ENCODE data around the gene MAGI1. TPM values are rescaled to one million over a fixed set of nuclear protein-coding genes. Genes with fewer than 3 reads are reported as not detected.
"Not testable (repeated sequence)": the region's sequence is repeated elsewhere in the genome, so short reads cannot be mapped to it uniquely, and the experiment has no call there.

The MAGI1 gene
- total RNA-seq, 2 experiments from 2014 or later: not detected

GRCh38 chr3:65623362-65623761, 415.4 kb downstream of the MAGI1 start:
- intact Hi-C loops (cut with micrococcal nuclease): no loop called here
- Mint-ChIP-seq H3K36me3 (ENCODE audit: low read depth) (no peaks in the 10 kb centered on the region), H3K27me3 (ENCODE audit: low read depth) (no peaks in the 10 kb centered on the region), H3K4me1 (ENCODE audit: low read depth) (no peaks in the 10 kb centered on the region), H3K9me3 (no peaks in the 10 kb centered on the region), H3K4me3 (no peak overlapping the region), H3K27ac (no peak overlapping the region)
- DNase-seq: no peak
- CTCF ChIA-PET: no interaction called here

GRCh38 chr3:65619888-65620287, 418.8 kb downstream of the MAGI1 start:
- CTCF ChIA-PET: no interaction called here
- no peaks in the 10 kb centered on the region for H3K27me3 Mint-ChIP-seq (ENCODE audit: low read depth)
- no peaks in the 10 kb centered on the region for H3K9me3 Mint-ChIP-seq
- no peaks in the 10 kb centered on the region for H3K4me1 Mint-ChIP-seq (ENCODE audit: low read depth)
- no peaks in the 10 kb centered on the region for H3K36me3 Mint-ChIP-seq (ENCODE audit: low read depth)
- no peak overlapping the region for H3K27ac Mint-ChIP-seq
- DNase-seq: no peak
- no peak overlapping the region for H3K4me3 Mint-ChIP-seq
- intact Hi-C loops (cut with micrococcal nuclease): no loop called here

- H3K4me1 Mint-ChIP-seq (ENCODE audit: low read depth): no peaks in the 10 kb centered on the region
- CTCF ChIA-PET: no interaction called here
- no peaks in the 10 kb centered on the region for H3K27me3 Mint-ChIP-seq (ENCODE audit: low read depth)
- H3K9me3 Mint-ChIP-seq: no peaks in the 10 kb centered on the region
- H3K36me3 Mint-ChIP-seq (ENCODE audit: low read depth): no peaks in the 10 kb centered on the region
- no peak for DNase-seq
- intact Hi-C loops (cut with micrococcal nuclease): no loop called here
- no peak overlapping the region for H3K4me3 Mint-ChIP-seq
- no peak overlapping the region for H3K27ac Mint-ChIP-seq
These were observed 419.3 kb downstream of the MAGI1 start for GRCh38 chr3:65619451-65619881.

- DNase-seq: no peak
- CTCF ChIA-PET: interaction anchor here (0.6 kb wide), 1 partner anchor 24 kb away, joined by 3 read pairs; no protein-coding TSS in a partner anchor
- Mint-ChIP-seq H3K4me3 (no peak overlapping the region), H3K27ac (no peak overlapping the region), H3K36me3 (ENCODE audit: low read depth) (no peaks in the 10 kb centered on the region), H3K9me3 (no peaks in the 10 kb centered on the region), H3K4me1 (ENCODE audit: low read depth) (no peaks in the 10 kb centered on the region), H3K27me3 (ENCODE audit: low read depth) (no peaks in the 10 kb centered on the region)
- intact Hi-C loops (cut with micrococcal nuclease): no loop called here
These were observed 420.1 kb downstream of the MAGI1 start for GRCh38 chr3:65618599-65618998.

GRCh38 chr3:65617787-65618186, 420.9 kb downstream of the MAGI1 start:
- H3K9me3 Mint-ChIP-seq: no peaks in the 10 kb centered on the region
- DNase-seq: no peak
- H3K27me3 Mint-ChIP-seq (ENCODE audit: low read depth): no peaks in the 10 kb centered on the region
- H3K4me1 Mint-ChIP-seq (ENCODE audit: low read depth): no peaks in the 10 kb centered on the region
- H3K36me3 Mint-ChIP-seq (ENCODE audit: low read depth): no peaks in the 10 kb centered on the region
- H3K4me3 Mint-ChIP-seq: no peak overlapping the region
- H3K27ac Mint-ChIP-seq: no peak overlapping the region
- intact Hi-C loops (cut with micrococcal nuclease): no loop called here
- CTCF ChIA-PET: interaction anchor here (0.6 kb wide), 1 partner anchor 24 kb away, joined by 3 read pairs; no protein-coding TSS in a partner anchor

GRCh38 chr3:65617209-65617608, 421.5 kb downstream of the MAGI1 start:
- no peak for DNase-seq
- intact Hi-C loops (cut with micrococcal nuclease): no loop called here
- Mint-ChIP-seq H3K4me3 (no peak overlapping the region), H3K9me3 (no peaks in the 10 kb centered on the region), H3K27me3 (ENCODE audit: low read depth) (no peaks in the 10 kb centered on the region), H3K4me1 (ENCODE audit: low read depth) (no peaks in the 10 kb centered on the region), H3K27ac (no peak overlapping the region), H3K36me3 (ENCODE audit: low read depth) (no peaks in the 10 kb centered on the region)
- CTCF ChIA-PET: no interaction called here

GRCh38 chr3:65616563-65616962, 422.2 kb downstream of the MAGI1 start:
- H3K27ac Mint-ChIP-seq: no peak overlapping the region
- intact Hi-C loops (cut with micrococcal nuclease): no loop called here
- no peaks in the 10 kb centered on the region for H3K4me1 Mint-ChIP-seq (ENCODE audit: low read depth)
- H3K9me3 Mint-ChIP-seq: no peaks in the 10 kb centered on the region
- CTCF ChIA-PET: interaction anchor here (0.6 kb wide), 1 partner anchor 333 kb away, joined by 3 read pairs; no protein-coding TSS in a partner anchor
- H3K27me3 Mint-ChIP-seq (ENCODE audit: low read depth): no peaks in the 10 kb centered on the region
- H3K4me3 Mint-ChIP-seq: no peak overlapping the region
- H3K36me3 Mint-ChIP-seq (ENCODE audit: low read depth): no peaks in the 10 kb centered on the region
- no peak for DNase-seq

GRCh38 chr3:65615329-65615728, 423.4 kb downstream of the MAGI1 start:
- Mint-ChIP-seq H3K36me3 (ENCODE audit: low read depth) (no peaks in the 10 kb centered on the region), H3K4me3 (no peak overlapping the region), H3K4me1 (ENCODE audit: low read depth) (no peaks in the 10 kb centered on the region), H3K27ac (no peak overlapping the region), H3K27me3 (ENCODE audit: low read depth) (no peaks in the 10 kb centered on the region), H3K9me3 (no peaks in the 10 kb centered on the region)
- intact Hi-C loops (cut with micrococcal nuclease): no loop called here
- DNase-seq: no peak
- CTCF ChIA-PET: no interaction called here

GRCh38 chr3:65614585-65614984, 424.1 kb downstream of the MAGI1 start:
- H3K27me3 Mint-ChIP-seq (ENCODE audit: low read depth): no peaks in the 10 kb centered on the region
- no peaks in the 10 kb centered on the region for H3K36me3 Mint-ChIP-seq (ENCODE audit: low read depth)
- CTCF ChIA-PET: no interaction called here

GRCh38 chr3:65607965-65608460, 430.7 kb downstream of the MAGI1 start:
- H3K9me3 Mint-ChIP-seq; H3K4me1 Mint-ChIP-seq (ENCODE audit: low read depth); H3K27ac Mint-ChIP-seq; H3K27me3 Mint-ChIP-seq (ENCODE audit: low read depth); intact Hi-C loops (cut with micrococcal nuclease); DNase-seq; H3K36me3 Mint-ChIP-seq (ENCODE audit: low read depth); CTCF ChIA-PET; H3K4me3 Mint-ChIP-seq: not testable (repeated sequence)

More at GRCh38 chr3:65614585-65614984, 424.1 kb downstream of the MAGI1 start:
- no peak overlapping the region for H3K4me3 Mint-ChIP-seq
- H3K4me1 Mint-ChIP-seq (ENCODE audit: low read depth): no peaks in the 10 kb centered on the region
- no peak for DNase-seq
- no peak overlapping the region for H3K27ac Mint-ChIP-seq
- intact Hi-C loops (cut with micrococcal nuclease): no loop called here
- H3K9me3 Mint-ChIP-seq: no peaks in the 10 kb centered on the region

- Mint-ChIP-seq H3K4me3 (no peak overlapping the region), H3K27me3 (ENCODE audit: low read depth) (no peaks in the 10 kb centered on the region), H3K9me3 (no peaks in the 10 kb centered on the region), H3K27ac (no peak overlapping the region), H3K4me1 (ENCODE audit: low read depth) (no peaks in the 10 kb centered on the region), H3K36me3 (ENCODE audit: low read depth) (no peaks in the 10 kb centered on the region)
- CTCF ChIA-PET: interaction anchor here (0.6 kb wide), 1 partner anchor 100 kb away, joined by 3 read pairs; no protein-coding TSS in a partner anchor
- intact Hi-C loops (cut with micrococcal nuclease): no loop called here
- no peak for DNase-seq
These were observed 431.6 kb downstream of the MAGI1 start for GRCh38 chr3:65607101-65607500.

GRCh38 chr3:65605876-65606432, 432.8 kb downstream of the MAGI1 start:
- intact Hi-C loops (cut with micrococcal nuclease): no loop called here
- DNase-seq: no peak
- Mint-ChIP-seq H3K36me3 (ENCODE audit: low read depth) (no peaks in the 10 kb centered on the region), H3K4me1 (ENCODE audit: low read depth) (no peaks in the 10 kb centered on the region), H3K9me3 (no peaks in the 10 kb centered on the region), H3K27me3 (ENCODE audit: low read depth) (no peaks in the 10 kb centered on the region), H3K4me3 (no peak overlapping the region), H3K27ac (no peak overlapping the region)
- CTCF ChIA-PET: no interaction called here

GRCh38 chr3:65604863-65605526, 433.7 kb downstream of the MAGI1 start:
- no peaks in the 10 kb centered on the region for H3K4me1 Mint-ChIP-seq (ENCODE audit: low read depth)
- no peaks in the 10 kb centered on the region for H3K36me3 Mint-ChIP-seq (ENCODE audit: low read depth)
- CTCF ChIA-PET: no interaction called here
- H3K4me3 Mint-ChIP-seq: no peak overlapping the region
- intact Hi-C loops (cut with micrococcal nuclease): no loop called here
- no peak for DNase-seq
- no peaks in the 10 kb centered on the region for H3K27me3 Mint-ChIP-seq (ENCODE audit: low read depth)
- H3K9me3 Mint-ChIP-seq: no peaks in the 10 kb centered on the region
- H3K27ac Mint-ChIP-seq: no peak overlapping the region
